Calu3 (cell line): Measurements from ENCODE around the gene WEE1. TPM values are rescaled to one million over a fixed set of nuclear protein-coding genes. Genes with fewer than 3 reads are reported as not detected.
A peak's percentile ranks its signal among the peaks of the same experiment; 100 is the strongest.

Experiments
- BruUV-seq: library from RNA; stranded (reverse); fragments of 400-500 nt; replicated peaks from 2 replicates; lab custom pipeline; 2021; lab: Mats Ljungman, UMichigan
- CTCF ChIA-PET: fragments of 300-600 bp; sonication (Branson Sonifier 250); formaldehyde crosslinking; loops from one replicate; lab custom pipeline; 2022; ENCODE audit warnings: antibody characterized with exemption; lab: Charles Lee
- DNase-seq: peaks from one replicate; pipeline ENCODE4 v3.0.0; 2022
- H3K27ac Mint-ChIP-seq: one replicate; pipeline ENCODE4 v1.8.0; 2022; ENCODE audit warnings: mixed read lengths; ENCODE audit not compliant: unreplicated experiment
- H3K27me3 Mint-ChIP-seq: one replicate; pipeline ENCODE4 v1.8.0; 2022; ENCODE audit warnings: mixed read lengths; ENCODE audit not compliant: unreplicated experiment
- H3K36me3 Mint-ChIP-seq: one replicate; pipeline ENCODE4 v1.8.0; 2022; ENCODE audit warnings: mild to moderate bottlenecking, moderate library complexity, mixed read lengths; ENCODE audit not compliant: insufficient read depth, unreplicated experiment
- H3K4me1 Mint-ChIP-seq: one replicate; pipeline ENCODE4 v1.8.0; 2022; ENCODE audit warnings: mild to moderate bottlenecking, low read depth, mixed read lengths; ENCODE audit not compliant: unreplicated experiment
- H3K4me3 Mint-ChIP-seq: one replicate; pipeline ENCODE4 v1.8.0; 2022; ENCODE audit warnings: mild to moderate bottlenecking, low read depth, moderate library complexity, mixed read lengths; ENCODE audit not compliant: unreplicated experiment
- H3K9me3 Mint-ChIP-seq: one replicate; pipeline ENCODE4 v1.8.0; 2022; ENCODE audit warnings: low read depth, mixed read lengths; ENCODE audit not compliant: unreplicated experiment
- CTCF ChIP-seq: fragments of 200-600 bp; IDR thresholded peaks from one replicate; pipeline ENCODE4 v1.8.0; 2022; ENCODE audit warnings: antibody characterized with exemption; ENCODE audit not compliant: unreplicated experiment
- intact Hi-C: fragments of 100-400 bp; cut with micrococcal nuclease; formaldehyde crosslinking; loops from one replicate; pipeline ENCODE4 v1.10.0; 2022; ENCODE audit not compliant: unreplicated experiment
- total RNA-seq: library from RNA; stranded (reverse); gene quantifications from 2 replicates; pipeline ENCODE4 v1.2.3, GENCODE V29; 2022

The WEE1 gene
- total RNA-seq, 1 experiment from 2014 or later: 53.6 TPM

GRCh38 chr11:9530901-9531625, 42.4 kb upstream of the WEE1 start:
- Mint-ChIP-seq H3K4me3 (no peak overlapping the region), H3K4me1 (peaks cover 27% of the 10 kb centered on the region), H3K27me3 (no peaks in the 10 kb centered on the region), H3K9me3 (no peaks in the 10 kb centered on the region), H3K36me3 (peaks cover 5% of the 10 kb centered on the region), H3K27ac (peak overlapping the region; percentile 63)
- intact Hi-C loops: no loop called here
- DNase-seq: no peak
- no peak for TF ChIP-seq CTCF
- BruUV-seq: no TSS peak
- CTCF ChIA-PET: no interaction called here

DNA sequence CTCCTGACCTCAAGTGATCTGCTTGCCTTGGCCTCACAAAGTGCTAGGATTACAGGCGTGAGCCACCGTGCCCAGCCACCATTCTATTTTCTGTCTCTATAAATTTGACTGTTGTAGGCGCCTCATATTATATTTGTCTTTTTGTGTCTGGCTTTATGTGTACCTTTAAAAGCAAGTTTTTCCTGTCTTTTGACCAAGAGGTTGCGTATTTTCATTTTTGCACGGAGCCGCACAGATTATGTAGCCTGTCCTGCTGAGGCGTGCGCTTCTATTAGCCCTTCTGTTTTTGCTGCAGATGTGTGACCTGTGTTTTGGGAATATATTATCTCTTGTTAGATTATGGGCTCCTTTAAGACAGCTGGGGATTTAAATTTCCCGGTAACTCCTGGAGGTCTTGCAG, 40.4 kb upstream of the WEE1 start:
- no TSS peak for BruUV-seq
- Mint-ChIP-seq H3K9me3 (no peaks in the 10 kb centered on the region), H3K27ac (no peak overlapping the region), H3K4me3 (no peak overlapping the region), H3K36me3 (peaks cover 5% of the 10 kb centered on the region), H3K27me3 (no peaks in the 10 kb centered on the region), H3K4me1 (peaks cover 15% of the 10 kb centered on the region)
- CTCF ChIA-PET: no interaction called here
- DNase-seq: no peak
- TF ChIP-seq CTCF: no peak
- intact Hi-C loops: no loop called here

DNA sequence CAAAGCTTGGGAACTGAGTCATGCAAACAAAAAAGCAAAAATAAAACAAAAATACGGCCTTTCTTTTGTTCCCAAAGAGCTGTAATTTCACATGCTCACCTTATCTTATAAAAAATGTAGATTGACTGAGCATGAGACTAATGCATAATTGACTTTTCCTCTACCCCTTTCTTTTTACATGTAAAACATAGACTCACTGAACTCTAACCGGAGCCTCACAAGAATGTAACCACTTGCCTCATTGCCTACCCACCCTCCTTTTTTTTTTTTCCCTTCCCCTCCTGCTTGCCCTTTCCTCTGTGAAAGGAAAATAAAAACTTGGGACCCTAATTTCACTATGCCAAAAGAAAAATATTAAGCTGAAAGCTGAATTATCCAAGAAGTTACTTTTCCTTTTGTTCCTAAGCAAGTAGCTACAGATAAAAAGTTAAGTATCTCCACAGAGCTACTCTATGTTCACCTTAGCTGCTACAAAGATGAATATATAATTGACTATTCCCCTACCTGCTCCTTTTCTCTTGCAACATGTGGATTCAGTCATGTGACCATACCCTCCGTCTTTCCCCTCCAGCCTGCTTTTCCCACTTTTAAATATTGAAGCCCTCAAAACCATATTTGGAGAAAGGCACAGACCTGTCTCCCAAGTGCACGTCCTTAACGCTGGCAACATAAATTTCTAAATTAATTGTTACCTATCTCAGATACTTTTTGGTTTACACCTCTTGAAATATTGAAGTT, 39.6 kb upstream of the WEE1 start:
- H3K9me3 Mint-ChIP-seq: no peaks in the 10 kb centered on the region
- H3K27ac Mint-ChIP-seq: no peak overlapping the region
- peaks cover 5% of the 10 kb centered on the region for H3K36me3 Mint-ChIP-seq
- BruUV-seq: no TSS peak
- no peak for DNase-seq
- CTCF ChIA-PET: interaction anchor here (0.7 to 1.6 kb wide), 4 partner anchors 28 to 827 kb away, joined by 3 to 4 read pairs (median 4); no protein-coding TSS in a partner anchor
- intact Hi-C loops: no loop called here
- H3K4me1 Mint-ChIP-seq: peaks cover 11% of the 10 kb centered on the region
- no peaks in the 10 kb centered on the region for H3K27me3 Mint-ChIP-seq
- no peak overlapping the region for H3K4me3 Mint-ChIP-seq
- no peak for TF ChIP-seq CTCF

DNA sequence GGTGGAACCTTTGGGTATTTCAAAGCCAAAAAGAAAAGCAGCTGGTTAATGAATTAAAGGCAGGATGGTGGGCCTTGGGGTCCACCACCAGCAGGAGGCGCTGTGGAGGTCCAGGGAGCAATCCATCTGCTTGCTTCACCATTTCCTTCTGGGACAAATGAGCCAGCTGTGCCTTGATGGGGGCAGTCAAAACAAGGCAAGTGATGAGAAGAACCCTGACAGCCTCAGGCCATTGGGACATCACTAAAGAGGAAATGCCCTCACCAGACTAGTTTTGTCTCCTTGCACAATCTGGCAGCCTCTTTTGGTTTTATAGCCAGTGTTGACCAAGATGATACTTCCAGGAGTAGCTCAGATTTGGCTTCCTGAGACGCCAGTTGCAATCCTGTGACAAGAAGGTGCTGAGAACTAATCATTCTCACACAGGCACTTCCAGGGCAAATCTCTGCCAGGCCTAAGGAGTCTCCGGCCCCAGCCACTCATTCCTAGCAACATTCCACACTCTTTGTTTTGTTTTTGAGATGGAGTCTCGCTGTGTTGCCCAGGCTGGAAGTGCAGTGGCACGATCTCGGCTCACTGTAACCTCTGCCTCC, 38.2 kb upstream of the WEE1 start:
- CTCF ChIA-PET: interaction anchor here (0.5 to 1.7 kb wide), 10 partner anchors 10 to 369 kb away, joined by 3 to 8 read pairs (median 4); no protein-coding TSS in a partner anchor
- BruUV-seq: no TSS peak
- Mint-ChIP-seq H3K4me3 (no peak overlapping the region), H3K36me3 (peaks cover 5% of the 10 kb centered on the region), H3K4me1 (no peaks in the 10 kb centered on the region), H3K27me3 (no peaks in the 10 kb centered on the region), H3K9me3 (no peaks in the 10 kb centered on the region), H3K27ac (no peak overlapping the region)
- peak; percentile 63 for TF ChIP-seq CTCF
- intact Hi-C loops: no loop called here
- peak; percentile 76 for DNase-seq
